Retinal pigment epithelial cell (primary cell): ENCODE data around the gene CLDN20.
"Not testable (repeated sequence)": the region's sequence is repeated elsewhere in the genome, so short reads cannot be mapped to it uniquely, and the experiment has no call there.

Experiments
- DNase-seq: peaks from one replicate; pipeline ENCODE4 v3.0.0-alpha.2; 2010; ENCODE audit warnings: low read depth
- H3K4me3 ChIP-seq: 2 replicates; pipeline ENCODE4 v1.5.1; 2011; ENCODE audit warnings: mild to moderate bottlenecking, low read length, control low read depth, moderate library complexity
- CTCF ChIP-seq: conservative IDR thresholded peaks from 2 replicates; pipeline ENCODE4 v1.5.1; 2011; ENCODE audit warnings: low read depth, low read length, control low read depth, inconsistent platforms

The CLDN20 gene

GRCh38 chr6:155268088-155268867 lies 4.5 kb downstream of the CLDN20 start:
- not testable (repeated sequence) for H3K4me3 ChIP-seq, DNase-seq
- peak; percentile 80 for TF ChIP-seq CTCF

GRCh38 chr6:155269765-155270164 lies 6.0 kb downstream of the CLDN20 start:
- H3K4me3 ChIP-seq = no peak overlapping the region

GRCh38 chr6:155270561-155271091 lies 6.8 kb downstream of the CLDN20 start:
- no peak for TF ChIP-seq CTCF
- no peak for DNase-seq

More at GRCh38 chr6:155269765-155270164, 6.0 kb downstream of the CLDN20 start:
- TF ChIP-seq CTCF = no peak
- no peak for DNase-seq

GRCh38 chr6:155271145-155271544 lies 7.3 kb downstream of the CLDN20 start:
- DNase-seq = no peak
- no peak overlapping the region for H3K4me3 ChIP-seq
- TF ChIP-seq CTCF = no peak

More at GRCh38 chr6:155270561-155271091, 6.8 kb downstream of the CLDN20 start:
- H3K4me3 ChIP-seq = no peak overlapping the region

GRCh38 chr6:155272353-155273232 lies 8.8 kb downstream of the CLDN20 start:
- no peak overlapping the region for H3K4me3 ChIP-seq
- no peak for TF ChIP-seq CTCF
- DNase-seq = no peak

GRCh38 chr6:155273431-155273830 lies 9.6 kb downstream of the CLDN20 start:
- no peak overlapping the region for H3K4me3 ChIP-seq
- peak; percentile 56 for DNase-seq
- TF ChIP-seq CTCF = no peak
